GM12873 (cell line): Measurements from ENCODE around the gene TRAPPC14.

ENCODE experiments used
- TF ChIP-seq, protein P1 (sequence below): IDR thresholded peaks from 2 replicates; pipeline ENCODE4 v1.5.1; 2012; ENCODE audit warnings: low read depth, mild to moderate bottlenecking, moderate library complexity, low read length, control low read depth; ENCODE audit not compliant: insufficient read depth; ENCODE audit errors: missing control alignments

TRAPPC14 gene

DNA sequence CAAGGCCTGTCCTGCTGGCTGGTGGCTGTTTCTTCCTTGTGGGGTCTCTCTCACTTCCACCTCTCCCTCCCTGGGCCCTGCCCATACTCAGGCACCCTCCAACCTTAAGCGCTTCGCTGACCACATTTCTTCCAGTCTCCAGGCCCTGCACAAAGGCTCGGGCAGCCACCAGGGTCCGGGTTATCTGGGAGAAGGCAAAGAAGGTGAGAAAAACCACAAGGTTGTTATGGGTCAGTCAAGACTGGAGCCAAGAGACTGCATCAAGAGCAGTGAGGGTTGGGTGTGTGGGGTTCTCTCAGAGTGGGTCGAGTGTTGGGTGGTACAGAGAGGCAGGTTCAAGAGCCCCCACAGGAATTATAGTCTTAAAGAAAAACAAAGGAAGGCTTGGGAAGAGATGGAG lies 16.1 kb upstream of the TRAPPC14 start:
- TF ChIP-seq, protein P1, sequence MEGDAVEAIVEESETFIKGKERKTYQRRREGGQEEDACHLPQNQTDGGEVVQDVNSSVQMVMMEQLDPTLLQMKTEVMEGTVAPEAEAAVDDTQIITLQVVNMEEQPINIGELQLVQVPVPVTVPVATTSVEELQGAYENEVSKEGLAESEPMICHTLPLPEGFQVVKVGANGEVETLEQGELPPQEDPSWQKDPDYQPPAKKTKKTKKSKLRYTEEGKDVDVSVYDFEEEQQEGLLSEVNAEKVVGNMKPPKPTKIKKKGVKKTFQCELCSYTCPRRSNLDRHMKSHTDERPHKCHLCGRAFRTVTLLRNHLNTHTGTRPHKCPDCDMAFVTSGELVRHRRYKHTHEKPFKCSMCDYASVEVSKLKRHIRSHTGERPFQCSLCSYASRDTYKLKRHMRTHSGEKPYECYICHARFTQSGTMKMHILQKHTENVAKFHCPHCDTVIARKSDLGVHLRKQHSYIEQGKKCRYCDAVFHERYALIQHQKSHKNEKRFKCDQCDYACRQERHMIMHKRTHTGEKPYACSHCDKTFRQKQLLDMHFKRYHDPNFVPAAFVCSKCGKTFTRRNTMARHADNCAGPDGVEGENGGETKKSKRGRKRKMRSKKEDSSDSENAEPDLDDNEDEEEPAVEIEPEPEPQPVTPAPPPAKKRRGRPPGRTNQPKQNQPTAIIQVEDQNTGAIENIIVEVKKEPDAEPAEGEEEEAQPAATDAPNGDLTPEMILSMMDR, result no peak

DNA sequence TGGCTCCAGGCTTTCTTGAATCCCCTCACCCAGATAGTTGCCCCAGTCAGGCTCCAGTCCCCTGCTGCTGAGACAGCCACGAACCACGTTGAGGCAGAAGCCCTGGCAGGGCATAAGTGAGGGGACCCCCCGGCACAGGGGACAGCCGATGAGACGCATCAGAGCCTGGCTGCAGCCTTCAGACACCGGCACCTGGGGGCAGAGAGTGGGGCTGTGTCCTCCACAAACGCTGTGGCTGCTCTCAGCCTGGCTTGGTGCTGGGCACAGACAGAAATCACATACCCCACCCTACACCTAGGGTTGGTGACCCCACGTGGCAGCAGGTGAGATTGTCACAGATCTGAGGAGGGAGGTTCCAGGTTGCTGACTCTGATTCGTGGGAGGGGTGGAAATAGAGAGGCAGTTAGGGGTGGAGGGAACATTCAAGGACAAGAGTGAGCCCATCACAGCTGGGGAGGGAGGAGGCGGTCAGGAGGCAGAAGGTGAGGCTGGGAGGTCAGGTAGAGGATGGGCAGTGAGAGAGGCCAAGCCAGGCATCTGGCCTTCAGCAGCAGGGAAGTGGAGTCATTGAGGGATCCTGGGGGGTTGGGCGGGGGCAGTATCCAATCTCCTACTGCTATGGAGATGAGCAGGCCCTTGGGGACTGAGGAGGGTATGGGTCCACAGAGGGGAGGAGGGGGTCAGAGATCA lies 15.4 kb upstream of the TRAPPC14 start:
- TF ChIP-seq, protein P1, result no peak

DNA sequence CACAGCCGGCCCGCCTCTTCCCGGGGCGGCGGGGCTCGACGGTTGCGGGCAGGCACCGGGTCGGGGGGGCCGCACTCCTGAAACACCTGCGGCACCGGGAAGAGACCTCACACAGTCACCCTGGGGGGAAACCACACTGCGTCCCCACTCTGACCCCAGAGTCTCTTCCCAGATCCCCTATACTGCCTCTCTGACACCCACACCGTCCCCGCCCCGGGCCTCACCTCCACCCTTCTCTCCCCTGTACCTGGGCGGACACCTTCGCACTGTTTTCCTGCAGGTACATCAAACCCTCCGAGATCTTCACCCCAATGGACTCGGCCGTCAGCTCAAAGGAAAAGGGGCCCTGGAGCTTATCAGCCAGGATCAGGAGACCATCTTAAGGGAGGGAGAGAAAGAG lies 13.3 kb upstream of the TRAPPC14 start:
- TF ChIP-seq, protein P1, result no peak

DNA sequence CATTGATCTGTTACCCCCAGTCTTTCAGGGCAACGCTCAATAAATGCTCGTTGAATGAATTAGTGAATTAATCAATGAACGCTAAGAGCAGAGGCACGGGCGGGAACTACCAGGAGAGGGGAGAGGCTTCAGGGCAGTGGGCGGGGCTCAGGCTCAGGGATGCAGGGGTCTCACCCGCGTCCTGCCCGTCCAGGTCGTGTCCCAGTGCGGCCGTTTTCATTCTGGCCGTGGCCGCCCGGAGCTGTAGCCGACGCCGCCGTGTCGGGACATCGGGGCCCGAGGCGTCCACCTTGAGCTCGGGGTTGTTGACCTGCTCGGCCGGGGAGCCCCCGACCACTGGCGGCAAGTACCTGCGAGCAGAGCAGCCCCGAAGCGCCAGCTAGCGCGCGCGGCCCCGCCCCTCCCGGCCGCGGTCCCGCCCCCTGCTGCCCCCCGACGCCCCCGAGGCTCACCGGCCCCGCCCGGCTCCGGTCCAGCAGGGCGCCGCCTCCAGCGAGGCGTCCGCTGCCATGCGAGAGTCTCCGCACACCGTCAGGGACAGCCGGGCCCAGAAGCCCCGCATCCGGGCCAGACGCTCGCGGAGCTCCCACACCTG lies 12.7 kb upstream of the TRAPPC14 start:
- TF ChIP-seq, protein P1, result no peak

DNA sequence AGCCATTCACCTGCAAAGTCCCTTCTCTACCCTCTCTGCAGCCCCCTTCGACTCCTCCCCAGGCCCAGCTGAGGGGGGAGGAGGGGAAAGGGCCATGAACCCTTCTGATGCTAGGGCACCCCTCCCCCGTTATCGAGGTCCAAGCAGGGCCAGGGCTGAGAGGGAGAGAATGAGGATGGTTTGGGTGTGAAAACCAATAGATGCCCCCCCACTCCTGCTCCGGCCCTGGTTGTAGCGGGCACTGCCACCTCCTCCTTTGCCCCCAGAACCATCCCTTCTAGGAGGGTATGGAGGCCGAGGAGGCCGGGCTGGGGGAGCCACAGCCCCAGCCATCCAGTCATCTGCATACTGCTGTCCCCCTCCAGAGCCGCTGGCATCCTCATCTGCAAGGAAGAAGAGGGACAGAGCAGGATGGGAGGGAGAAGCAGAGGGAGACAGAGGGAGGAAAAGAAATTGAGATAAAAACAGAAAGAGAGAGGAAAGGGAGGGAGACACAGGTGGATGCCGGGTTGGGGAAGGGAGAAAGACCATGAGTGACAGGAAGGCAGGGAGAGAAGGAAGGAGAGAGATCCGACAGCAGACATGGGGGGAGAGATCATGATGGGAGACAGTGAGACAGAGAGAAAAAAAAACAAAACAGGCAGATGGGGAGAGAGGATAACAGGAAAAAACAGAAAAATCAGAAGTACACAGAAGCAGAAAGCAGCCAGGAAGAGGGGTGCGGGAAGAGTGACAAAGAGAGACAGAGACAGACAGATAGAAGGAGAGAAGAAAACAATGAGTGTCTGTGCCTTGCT lies 11.8 kb upstream of the TRAPPC14 start:
- TF ChIP-seq, protein P1, result no peak

DNA sequence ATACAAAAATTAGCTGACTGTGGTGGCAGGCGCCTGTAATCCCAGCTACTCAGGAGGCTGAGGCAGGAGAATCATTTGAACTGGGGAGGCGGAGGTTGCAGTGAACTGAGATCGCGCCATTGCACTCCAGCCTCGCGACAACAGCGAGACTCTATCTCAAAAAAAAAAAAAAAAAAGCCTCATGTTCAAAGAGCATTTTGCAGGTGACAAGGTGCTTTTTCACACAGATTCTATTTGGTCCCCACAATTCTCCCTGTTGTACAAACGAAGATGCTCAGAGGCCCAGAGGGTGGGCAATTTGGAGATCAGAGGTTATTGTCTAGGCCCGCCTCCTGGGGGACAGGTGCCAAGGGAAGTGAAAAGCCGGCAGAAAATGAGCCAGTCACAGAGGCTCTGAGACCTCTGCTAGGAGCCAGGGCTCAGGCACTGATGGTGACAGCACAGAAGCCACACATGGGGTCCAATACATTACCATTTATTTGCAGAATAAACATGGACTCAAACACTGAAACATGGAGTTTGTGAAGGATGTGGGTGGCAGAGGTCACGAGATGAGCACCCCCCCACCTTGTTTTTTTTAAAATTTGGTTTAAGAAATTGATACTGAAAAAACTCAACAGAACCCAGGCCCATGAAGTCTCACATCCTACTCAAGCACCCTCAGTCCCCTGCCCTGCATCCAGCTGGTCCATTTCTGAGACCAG lies 10.8 kb upstream of the TRAPPC14 start:
- TF ChIP-seq, protein P1, result no peak

DNA sequence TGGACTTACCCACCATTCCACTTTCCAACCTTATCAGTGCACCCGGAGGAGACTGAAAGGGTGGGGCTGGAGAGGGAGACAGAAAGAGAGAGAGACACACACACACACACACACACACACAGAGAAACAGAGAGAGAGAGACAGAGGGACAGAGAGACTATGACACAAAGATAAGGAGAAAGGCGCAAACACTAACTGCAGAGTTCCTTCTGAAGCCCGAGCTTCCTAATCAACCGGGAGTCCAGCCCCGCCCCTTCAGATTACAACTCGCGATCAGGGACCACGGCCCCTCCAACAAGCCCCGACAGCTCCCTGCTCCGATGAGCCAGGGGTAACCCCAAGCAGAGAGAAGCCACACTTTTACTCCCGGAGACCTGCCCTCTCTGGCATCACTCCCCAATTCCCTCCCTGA lies 9.4 kb upstream of the TRAPPC14 start:
- TF ChIP-seq, protein P1, result no peak
